ENCODE measurements around the gene C2CD2.

DNA sequence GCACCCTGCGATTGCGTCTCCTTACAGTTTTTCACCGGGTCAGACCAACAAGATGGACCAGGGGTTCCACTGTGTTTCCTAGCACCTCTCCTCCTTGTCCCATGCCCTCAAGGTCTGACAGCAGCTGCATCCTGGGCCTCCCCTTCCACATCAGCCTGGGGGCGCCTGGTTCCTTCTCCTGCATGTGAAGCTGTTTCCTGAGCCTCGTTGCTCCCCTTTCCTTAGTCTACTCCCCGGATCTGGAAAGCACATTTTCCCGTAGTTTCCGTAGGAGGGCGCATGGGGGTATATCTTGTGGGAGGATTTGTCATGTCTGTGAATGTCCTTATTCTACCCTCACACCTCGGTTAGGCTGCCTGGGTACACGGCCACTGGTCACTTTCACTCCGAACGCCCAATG lies 80.8 kb downstream of the C2CD2 start:
- TF ChIP-seq EZH2 (IDR thresholded peaks at IDR 0.05; ENCODE audit: low read length, missing control alignments) (no peak), CTCF (conservative IDR thresholded peaks at IDR 0.05 in 1 of 2, IDR thresholded peaks at IDR 0.05 in 1 of 2; ENCODE audit: low read depth in 1 of 2, low read length in 2 of 2) (no peak)
